ENCODE data around the gene SEBOX.

The SEBOX gene

DNA sequence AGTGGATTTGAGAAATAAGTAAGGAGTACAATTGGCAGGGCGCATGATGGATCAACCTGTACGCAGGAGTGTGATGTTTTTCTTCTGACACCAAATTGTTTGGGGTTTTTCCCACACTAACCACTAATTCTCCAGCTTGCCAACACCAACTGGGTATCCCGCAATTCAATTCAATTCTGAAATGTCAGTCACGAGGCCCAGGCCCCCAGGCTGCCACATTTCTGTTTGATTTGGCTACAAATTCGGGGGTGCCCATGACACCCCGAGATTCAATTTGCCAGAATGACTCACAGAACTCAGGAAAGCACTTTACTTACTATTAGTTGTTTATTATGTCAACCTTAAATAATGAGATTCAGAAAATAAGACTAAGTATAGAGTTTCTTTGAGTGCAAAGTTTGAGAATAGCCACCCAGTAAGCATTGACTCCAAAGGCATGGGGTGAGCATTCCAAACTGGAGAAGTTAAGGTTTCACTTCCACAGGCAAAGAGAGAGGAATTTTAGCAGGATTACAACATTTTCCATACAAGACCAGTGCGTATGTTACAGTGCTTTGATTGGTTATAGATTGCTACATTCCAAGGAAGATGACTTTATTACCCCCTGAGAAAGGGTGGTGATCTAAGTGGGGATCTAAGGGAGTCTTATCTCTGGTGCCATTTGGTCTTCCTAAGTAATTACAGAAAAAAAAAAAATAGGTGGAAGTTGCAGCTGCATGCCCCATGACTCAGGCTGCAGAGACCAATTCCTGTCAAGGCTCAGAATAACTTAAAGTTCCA lies 29.5 kb upstream of the SEBOX start:
- DNase-seq (ENCODE audit: low spot score) = no peak

DNA sequence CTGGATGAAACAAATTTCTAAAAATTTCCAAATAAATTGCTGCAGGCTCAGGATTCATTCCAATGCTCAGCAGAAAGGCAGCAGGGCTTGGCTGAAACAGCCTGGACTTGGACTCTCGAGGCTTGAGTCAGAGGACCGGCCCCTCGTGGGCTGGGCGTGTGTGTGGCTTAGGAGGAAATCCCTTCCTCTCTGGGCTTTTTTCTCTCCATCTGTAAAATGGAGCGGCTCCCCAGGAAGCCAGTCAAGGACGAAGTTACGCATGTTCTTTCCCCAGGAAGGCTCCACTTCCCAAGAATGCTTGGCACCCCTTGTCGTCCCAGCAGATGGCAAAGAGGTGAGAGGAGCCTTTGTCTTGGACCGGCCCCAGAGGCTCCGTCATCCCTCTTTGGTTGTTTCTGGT lies 27.5 kb upstream of the SEBOX start:
- DNase-seq (ENCODE audit: low spot score) = no peak

GRCh38 chr17:28391401-28391800 lies 26.4 kb upstream of the SEBOX start:
- no peak for DNase-seq (ENCODE audit: low spot score)

GRCh38 chr17:28390984-28391383 lies 26.0 kb upstream of the SEBOX start:
- DNase-seq (ENCODE audit: low spot score) = no peak

DNA sequence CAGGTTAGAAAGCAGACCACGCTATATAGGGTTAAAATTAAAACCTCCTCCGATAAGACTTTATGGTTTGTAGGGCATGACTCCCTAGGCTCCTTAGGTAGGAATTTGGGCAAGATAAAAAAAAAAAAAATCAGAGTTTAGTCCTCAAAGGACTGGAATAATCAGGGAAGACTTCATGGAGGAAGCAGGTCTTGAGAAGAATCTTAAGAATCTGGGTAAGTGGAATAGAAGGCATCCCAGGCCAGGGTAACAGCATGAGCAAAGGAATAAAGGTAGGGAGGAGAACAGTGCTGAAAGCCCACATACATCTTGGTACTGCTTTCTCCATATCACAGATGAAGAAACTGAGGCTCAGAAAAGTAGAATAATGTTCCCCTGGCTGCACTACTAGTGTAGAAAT lies 25.6 kb upstream of the SEBOX start:
- DNase-seq (ENCODE audit: low spot score) = no peak

DNA sequence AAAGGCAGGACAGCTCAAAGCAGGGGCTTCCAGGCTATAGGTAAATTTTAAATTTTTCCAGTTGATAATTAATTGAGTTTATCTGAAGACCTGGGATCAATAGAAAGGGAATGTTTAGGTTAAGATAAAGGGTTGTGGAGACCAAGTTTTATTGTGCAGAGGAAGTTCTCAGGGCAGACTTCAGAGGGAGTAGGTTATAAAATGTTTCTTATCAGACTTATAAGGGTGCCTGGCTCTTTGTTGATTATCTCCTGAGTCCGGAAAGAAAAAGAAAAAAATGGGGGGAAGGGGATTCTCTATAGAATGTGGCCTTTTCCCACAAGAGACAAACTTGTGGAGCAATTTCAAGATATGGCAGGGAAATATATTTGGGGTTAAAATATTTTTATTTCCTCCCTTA lies 25.1 kb upstream of the SEBOX start:
- no peak for DNase-seq (ENCODE audit: low spot score)

DNA sequence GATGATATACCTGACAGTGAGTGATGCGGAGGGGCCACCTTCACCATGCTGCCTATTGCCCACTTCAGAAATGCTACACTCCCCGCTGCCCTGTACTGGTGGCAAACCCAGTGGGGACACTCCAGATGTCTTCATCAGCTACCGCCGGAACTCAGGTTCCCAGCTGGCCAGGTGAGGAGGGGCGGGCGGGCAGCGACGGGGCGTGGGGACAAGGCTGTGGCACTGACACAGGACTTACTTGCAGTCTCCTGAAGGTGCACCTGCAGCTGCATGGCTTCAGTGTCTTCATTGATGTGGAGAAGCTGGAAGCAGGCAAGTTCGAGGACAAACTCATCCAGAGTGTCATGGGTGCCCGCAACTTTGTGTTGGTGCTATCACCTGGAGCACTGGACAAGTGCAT lies 23.1 kb upstream of the SEBOX start:
- no peak for DNase-seq (ENCODE audit: low spot score)

DNA sequence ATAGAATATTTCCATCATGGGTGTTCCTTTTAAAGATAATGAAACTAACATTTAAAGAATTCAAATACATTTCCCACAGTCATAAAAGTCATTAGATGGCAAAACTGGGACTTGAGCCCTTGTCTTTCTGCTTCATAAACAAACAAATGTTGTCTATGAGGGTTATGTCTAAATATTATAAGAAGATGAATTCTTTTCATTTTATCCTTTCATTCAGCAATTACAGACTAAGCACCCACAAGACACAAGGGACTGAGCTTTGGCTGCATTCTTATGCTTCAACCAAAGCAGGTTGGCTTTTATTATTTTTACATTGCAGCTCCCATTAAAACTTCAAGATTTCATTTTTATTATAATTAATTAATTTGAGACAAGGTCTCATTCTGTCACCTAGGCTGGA lies 21.4 kb upstream of the SEBOX start:
- DNase-seq (ENCODE audit: low spot score) = no peak

DNA sequence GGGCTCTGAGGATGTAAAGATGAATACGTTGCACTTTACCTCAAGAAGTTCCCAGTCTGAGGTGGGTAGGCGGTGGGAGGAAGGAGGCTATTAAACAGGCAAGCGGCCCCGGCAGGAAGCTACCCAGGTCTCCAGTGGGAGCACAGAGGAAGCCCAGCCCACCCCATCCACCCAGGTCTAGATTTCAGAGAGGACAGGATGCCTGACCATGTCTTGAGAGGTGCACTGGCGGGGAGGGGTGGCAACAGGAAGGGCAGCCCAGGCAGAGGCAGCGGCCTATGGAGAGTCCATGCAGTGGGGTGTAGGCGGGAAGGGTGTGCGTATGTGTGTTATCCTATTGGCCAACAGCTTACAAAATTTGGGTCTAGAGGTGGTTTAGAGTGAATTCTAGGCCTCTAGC lies 20.4 kb upstream of the SEBOX start:
- DNase-seq (ENCODE audit: low spot score) = no peak

GRCh38 chr17:28385037-28385400 lies 20.0 kb upstream of the SEBOX start:
- DNase-seq (ENCODE audit: low spot score) = no peak

DNA sequence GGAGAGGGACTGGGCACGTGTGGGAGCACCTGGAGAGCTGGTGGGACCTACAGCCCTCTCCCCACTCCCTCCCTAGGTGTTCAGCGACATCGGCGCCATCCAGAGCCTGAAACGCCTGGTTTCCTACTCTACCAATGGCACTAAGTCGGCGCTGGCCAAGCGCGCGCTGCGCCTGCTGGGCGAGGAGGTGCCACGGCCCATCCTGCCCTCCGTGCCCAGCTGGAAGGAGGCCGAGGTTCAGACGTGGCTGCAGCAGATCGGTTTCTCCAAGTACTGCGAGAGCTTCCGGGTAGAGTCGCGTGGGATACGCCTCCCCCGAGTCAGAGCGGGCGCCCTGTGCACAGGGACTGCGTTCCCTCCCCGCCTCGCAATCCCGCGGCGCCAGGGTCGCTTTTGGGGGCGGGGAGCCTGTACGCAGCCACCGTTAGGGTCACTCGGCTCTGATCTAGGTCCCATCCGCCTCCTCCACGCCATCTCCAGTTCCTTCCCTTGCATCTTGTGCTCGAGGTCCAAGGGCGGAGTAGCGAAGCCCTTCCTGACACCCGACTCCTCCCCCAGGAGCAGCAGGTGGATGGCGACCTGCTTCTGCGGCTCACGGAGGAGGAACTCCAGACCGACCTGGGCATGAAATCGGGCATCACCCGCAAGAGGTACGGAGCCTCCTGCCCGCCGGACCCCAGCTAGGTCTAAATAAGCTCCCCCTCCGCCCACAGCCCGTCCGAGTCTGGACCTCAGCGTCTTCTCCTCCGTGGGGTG lies 19.5 kb upstream of the SEBOX start:
- DNase-seq (ENCODE audit: low spot score) = no peak

GRCh38 chr17:28381141-28381825 lies 16.3 kb upstream of the SEBOX start:
- no peak for DNase-seq (ENCODE audit: low spot score)

DNA sequence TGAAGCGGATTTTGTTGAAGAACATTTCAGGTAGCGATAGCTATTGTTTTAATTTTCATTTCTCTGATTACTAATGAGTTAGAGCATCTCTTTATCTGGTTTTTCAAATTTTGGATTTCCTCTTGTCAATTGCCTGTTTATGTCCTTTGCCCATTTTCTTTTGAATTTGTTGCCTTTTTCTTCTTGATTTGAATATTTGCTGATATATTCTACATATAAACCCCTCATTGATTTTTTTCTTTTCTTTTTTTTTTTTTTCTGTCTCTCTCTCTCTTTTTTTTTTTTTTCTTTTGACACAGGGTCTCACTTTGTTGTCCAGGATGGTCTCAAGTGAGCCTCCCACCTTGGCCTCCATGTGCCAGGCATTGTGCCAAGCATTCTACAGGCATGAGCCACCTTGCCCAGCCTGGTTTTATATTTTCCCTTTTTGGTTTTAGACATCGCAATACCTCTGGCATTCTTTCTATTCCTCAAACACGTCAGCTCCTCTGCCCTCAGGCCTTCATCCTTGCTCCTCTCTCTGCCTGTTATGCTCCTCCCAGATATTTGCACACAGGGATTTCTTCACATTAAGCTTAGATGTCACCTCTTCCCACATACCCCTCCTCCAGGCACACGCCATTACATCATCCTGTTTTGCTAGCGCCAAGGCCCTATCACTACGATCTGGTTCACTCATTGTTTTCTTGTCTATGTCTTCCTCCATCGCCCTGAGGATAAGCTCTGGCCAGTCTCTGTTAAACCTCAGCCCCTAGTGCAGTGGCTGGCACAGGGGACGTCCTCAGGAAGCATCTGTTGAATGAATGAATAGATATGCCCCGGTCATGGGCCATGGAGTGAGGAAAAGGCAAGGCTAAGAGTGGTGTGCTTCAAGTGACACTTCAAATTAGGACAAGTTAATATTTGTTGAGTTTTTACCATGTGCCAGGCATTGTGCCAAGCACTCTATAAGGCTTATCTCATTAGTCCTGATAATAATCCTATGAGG lies 15.1 kb upstream of the SEBOX start:
- no peak for DNase-seq (ENCODE audit: low spot score)

- no peak for DNase-seq (ENCODE audit: low spot score)
Observed at GRCh38 chr17:28372945-28373274, 7.9 kb upstream of the SEBOX start.

GRCh38 chr17:28372203-28372944 lies 7.4 kb upstream of the SEBOX start:
- DNase-seq (ENCODE audit: low spot score) = peak; percentile 58

DNA sequence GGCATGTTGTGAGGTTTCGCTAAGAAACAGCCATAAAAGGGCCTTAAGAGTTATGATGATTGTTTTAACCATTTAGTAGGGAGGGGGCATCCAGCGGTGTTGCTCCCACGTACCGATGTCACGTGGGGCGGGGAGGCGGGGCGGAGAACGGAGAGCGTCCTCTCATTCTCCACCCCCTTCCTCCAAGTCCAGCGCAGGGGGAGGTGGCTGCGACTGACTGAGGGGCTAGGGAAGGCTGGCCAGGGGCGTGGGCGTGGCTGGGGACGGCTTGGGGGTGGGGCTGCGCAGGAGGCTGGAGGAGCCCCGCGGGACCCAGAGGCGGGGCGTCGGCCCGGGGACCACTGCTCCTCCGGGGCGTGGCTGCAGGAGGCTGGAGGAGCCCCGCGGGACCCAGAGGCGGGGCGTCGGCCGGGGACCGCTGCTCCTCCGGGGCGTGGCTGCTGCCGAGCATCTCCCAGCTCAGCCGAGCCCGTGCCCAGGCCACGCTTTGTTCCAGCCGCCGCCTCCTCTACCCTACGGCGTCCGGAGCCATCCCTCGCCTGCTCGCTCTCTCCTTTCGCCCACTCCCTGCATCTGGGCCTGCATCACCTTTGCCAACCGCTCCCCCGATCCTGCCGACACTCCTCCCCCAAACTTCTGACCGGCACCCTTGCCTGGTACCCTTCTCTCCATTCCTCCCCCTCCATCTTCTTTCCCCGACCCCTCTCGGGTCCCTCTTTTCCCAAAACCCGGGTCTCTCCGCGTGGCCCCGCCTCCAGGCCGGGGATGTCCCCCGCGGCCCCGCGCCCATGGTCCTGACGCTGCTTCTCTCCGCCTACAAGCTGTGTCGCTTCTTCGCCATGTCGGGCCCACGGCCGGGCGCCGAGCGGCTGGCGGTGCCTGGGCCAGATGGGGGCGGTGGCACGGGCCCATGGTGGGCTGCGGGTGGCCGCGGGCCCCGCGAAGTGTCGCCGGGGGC lies 6.5 kb upstream of the SEBOX start, which contains the start of gene SARM1:
Gene SARM1, plus strand, starts transcription at position 450 of the 958 bp plus-strand sequence. Its CDS starts 339 bp downstream, at position 789.
- peak; percentile 97 for DNase-seq (ENCODE audit: low spot score)

- no peak for DNase-seq (ENCODE audit: low spot score)
Observed at GRCh38 chr17:28370744-28371103, 5.7 kb upstream of the SEBOX start.

- DNase-seq (ENCODE audit: low spot score) = peak; percentile 71
Observed at GRCh38 chr17:28370035-28370743, 5.2 kb upstream of the SEBOX start, which contains the start of gene VTN. Gene VTN (minus strand): TSS chr17:28370307. CDS start chr17:28370203, 104 bp downstream.

GRCh38 chr17:28369684-28370034 lies 4.7 kb upstream of the SEBOX start:
- DNase-seq (ENCODE audit: low spot score) = peak; percentile 29
